IPS DF 6.9 (cell line): ENCODE data around the gene PLPP4.

Experiments
- DNase-seq: peaks from one replicate; pipeline ENCODE4 v3.0.0-alpha.2; 2013; ENCODE audit warnings: low read depth, low spot score
- H3K27ac ChIP-seq: one replicate; pipeline ENCODE4 v1.5.1; 2013; ENCODE audit warnings: low read length, control low read depth
- H3K27me3 ChIP-seq: 2 replicates; pipeline ENCODE4 v1.6.1; 2013; ENCODE audit warnings: mild to moderate bottlenecking, low read length; ENCODE audit not compliant: control insufficient read depth, insufficient read depth
- H3K36me3 ChIP-seq: 2 replicates; pipeline ENCODE4 v1.6.1; 2013; ENCODE audit warnings: low read length; ENCODE audit not compliant: control insufficient read depth, insufficient read depth
- H3K4me1 ChIP-seq: 2 replicates; pipeline ENCODE4 v1.6.1; 2013; ENCODE audit warnings: low read length; ENCODE audit not compliant: control insufficient read depth, insufficient read depth
- H3K4me3 ChIP-seq: 2 replicates; pipeline ENCODE4 v1.5.1; 2013; ENCODE audit warnings: mild to moderate bottlenecking, low read length
- H3K9me3 ChIP-seq: 2 replicates; pipeline ENCODE4 v1.6.1; 2013; ENCODE audit warnings: low read length, inconsistent platforms; ENCODE audit not compliant: control insufficient read depth, insufficient read depth
- WGBS: extraction: QIAGEN DNeasy Blood & Tissue Kit; methylation state at CpG from one replicate; pipeline ENCODE4 v1.1.7; 2013; ENCODE audit warnings: mixed read lengths, missing lambda C conversion rate; ENCODE audit not compliant: insufficient read length, insufficient coverage; 5-methylcytosine and 5-hydroxymethylcytosine counted together

PLPP4 gene

DNA sequence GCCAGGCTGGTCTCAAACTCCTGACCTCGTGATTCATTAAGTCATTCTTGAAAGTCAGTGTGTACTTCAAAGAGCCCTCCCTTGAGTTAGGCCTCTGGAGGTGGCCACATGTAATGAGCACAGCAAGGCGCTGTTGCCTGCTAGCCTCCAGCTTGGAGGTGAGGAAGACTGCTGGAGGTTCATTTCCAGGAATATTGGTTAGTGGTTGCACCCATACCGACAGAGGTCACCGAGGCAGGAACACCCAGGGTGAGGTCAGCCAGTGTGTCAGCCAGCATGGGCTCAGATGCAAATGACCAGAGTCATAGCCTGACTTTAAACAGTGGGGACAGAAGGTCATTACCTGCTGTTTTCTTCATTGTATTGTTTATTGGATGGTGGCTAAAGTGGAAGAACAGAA lies 85.0 kb downstream of the PLPP4 start:
- H3K36me3 ChIP-seq = no peaks in the 10 kb centered on the region
- no peaks in the 10 kb centered on the region for H3K27me3 ChIP-seq
- DNase-seq = no peak
- 0 out of 2 replicates have a peak, but pooled peaks cover 4% of the 10 kb centered on the region for H3K4me1 ChIP-seq
- H3K9me3 ChIP-seq = no peaks in the 10 kb centered on the region
- H3K27ac ChIP-seq = no peak overlapping the region
- no CpG with 5 or more reads among the region's 4 CpGs for WGBS
- H3K4me3 ChIP-seq = no peak overlapping the region

DNA sequence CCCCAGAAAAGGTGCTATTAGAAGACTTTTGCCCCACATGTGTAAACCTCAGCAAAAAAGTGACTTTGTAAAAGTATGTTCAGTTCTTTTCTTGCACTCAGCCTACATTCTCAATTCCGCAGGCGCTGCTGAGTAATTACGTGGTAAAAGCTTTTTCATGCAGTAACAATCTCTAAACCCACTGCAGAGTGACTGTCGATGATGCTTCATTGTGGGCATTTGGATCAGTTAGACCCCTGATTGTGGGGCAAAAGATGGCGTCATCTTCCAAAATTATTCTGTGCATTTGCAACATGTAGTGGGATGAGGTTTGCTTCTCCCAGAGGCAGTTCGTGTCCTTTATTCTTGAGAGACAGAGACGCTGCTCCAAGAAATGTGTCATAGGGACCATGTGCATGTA lies 85.6 kb downstream of the PLPP4 start:
- no peaks in the 10 kb centered on the region for H3K27me3 ChIP-seq
- H3K4me1 ChIP-seq = 0 out of 2 replicates have a peak, but pooled peaks cover 4% of the 10 kb centered on the region
- no peaks in the 10 kb centered on the region for H3K36me3 ChIP-seq
- DNase-seq = no peak
- H3K4me3 ChIP-seq = no peak overlapping the region
- H3K27ac ChIP-seq = no peak overlapping the region
- no CpG with 5 or more reads among the region's 7 CpGs for WGBS
- no peaks in the 10 kb centered on the region for H3K9me3 ChIP-seq

DNA sequence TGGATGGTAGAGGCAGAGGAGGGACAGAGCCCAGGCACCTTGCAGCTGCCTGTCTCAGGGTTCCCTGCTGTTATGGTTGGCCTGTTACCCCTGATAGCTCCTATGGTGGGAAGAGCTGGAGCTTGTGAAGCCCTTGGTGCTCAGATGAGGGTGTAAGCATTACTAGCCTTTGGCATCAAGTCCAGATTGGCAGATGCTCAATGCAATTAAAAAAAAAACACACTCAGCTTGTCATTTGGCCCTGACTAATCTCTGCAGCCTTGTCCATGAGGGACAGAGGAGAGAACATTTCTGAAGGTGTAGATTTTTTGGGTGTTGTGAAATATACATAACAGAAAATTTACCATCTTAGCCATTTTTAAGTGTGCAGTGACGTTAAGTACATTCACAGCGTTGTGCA lies 86.3 kb downstream of the PLPP4 start:
- Histone ChIP-seq H3K4me3 (no peak overlapping the region), H3K27ac (no peak overlapping the region), H3K36me3 (no peaks in the 10 kb centered on the region), H3K9me3 (no peaks in the 10 kb centered on the region), H3K27me3 (no peaks in the 10 kb centered on the region), H3K4me1 (0 out of 2 replicates have a peak, but pooled peaks cover 4% of the 10 kb centered on the region)
- WGBS = no CpG with 5 or more reads among the region's 2 CpGs
- no peak for DNase-seq

DNA sequence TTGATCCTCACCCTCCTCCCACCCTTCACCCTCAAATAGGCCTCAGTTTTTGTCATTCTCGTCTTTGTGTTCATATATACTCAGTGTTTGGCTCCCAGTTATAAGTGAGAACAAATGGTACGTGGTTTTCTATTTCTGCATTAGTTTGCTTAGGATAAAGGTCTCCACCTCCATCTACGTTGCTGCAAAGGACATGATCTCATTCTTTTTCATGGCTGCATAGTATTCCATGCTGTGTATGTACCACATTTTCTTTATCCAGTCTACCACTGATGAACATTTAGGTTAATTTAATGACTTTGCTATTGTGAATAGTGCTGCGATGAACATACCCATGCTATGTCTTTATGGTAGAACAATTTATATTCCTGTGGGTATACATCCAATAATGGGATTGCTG lies 91.2 kb downstream of the PLPP4 start:
- no peaks in the 10 kb centered on the region for H3K27me3 ChIP-seq
- no peaks in the 10 kb centered on the region for H3K4me1 ChIP-seq
- WGBS = no CpG with 5 or more reads among the region's 4 CpGs
- no peaks in the 10 kb centered on the region for H3K36me3 ChIP-seq
- no peak for DNase-seq
- no peak overlapping the region for H3K4me3 ChIP-seq
- no peak overlapping the region for H3K27ac ChIP-seq
- no peaks in the 10 kb centered on the region for H3K9me3 ChIP-seq

DNA sequence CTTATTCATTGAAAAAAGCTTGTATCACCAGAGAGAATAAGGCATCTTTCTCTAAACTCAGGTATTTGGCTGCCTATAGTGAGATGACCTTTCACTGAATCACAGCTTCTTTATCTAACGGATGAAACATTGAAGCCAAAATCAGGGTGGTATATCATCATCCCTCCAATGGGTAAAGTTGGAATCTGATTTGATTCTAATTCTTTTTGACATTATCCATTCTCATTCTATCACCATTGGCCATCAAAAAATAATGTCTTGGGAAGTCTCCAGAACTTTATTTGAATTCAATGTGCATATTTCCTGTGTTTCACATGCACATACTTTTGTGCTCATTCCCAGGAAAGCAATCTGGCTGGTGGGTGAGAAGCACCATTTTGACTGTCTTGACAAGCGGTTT lies 95.2 kb downstream of the PLPP4 start:
- no peak overlapping the region for H3K4me3 ChIP-seq
- no CpG with 5 or more reads among the region's 2 CpGs for WGBS
- no peak for DNase-seq

DNA sequence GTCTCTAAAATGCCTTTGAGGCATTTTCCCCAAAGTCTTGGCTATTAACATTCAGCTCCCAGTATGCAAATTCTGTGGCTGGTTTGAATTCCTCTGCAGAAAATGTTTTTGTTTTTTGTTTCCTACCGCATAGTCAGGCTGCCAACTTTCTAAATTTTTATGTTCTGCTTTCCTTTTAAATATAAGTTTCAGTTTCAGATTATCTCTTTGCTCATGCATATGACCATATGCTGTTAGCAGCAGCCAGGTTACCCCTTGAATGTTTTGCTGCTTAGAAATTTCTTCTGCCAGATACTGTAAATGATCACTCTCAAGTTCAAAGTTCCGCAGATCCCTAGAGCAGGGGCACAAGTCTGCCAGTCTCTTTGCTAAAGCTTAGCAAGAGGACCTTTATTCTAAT lies 96.9 kb downstream of the PLPP4 start:
- H3K36me3 ChIP-seq = no peaks in the 10 kb centered on the region
- H3K27me3 ChIP-seq = no peaks in the 10 kb centered on the region
- WGBS = no CpG with 5 or more reads among the region's 2 CpGs
- DNase-seq = no peak
- H3K9me3 ChIP-seq = no peaks in the 10 kb centered on the region
- no peak overlapping the region for H3K27ac ChIP-seq
- H3K4me3 ChIP-seq = no peak overlapping the region
- peaks cover 3% of the 10 kb centered on the region; the same call in 1 of the 2 replicates for H3K4me1 ChIP-seq

More for the DNA sequence above, 95.2 kb downstream of the PLPP4 start:
- no peaks in the 10 kb centered on the region for H3K27me3 ChIP-seq
- H3K4me1 ChIP-seq = peaks cover 3% of the 10 kb centered on the region; the same call in 1 of the 2 replicates
- no peaks in the 10 kb centered on the region for H3K9me3 ChIP-seq
- H3K27ac ChIP-seq = no peak overlapping the region
- H3K36me3 ChIP-seq = no peaks in the 10 kb centered on the region

DNA sequence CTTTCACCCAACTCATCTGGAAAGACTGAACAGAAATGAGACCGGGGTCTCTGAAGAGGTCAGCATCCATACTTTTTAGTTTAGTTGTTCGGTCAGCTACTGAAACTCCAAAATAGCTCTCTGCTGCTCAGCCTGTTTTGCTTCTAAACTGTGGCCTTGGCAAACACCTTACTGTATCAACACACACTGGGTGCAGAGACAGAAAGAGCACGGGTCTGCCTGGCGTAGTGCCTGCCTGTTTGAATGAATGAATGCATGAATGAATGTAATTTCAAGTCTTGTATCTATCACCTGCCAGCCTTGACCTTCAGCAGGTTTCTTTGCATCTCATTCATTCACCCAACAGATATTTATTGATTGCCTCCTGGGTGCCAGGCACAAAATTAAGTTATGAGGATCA lies 98.4 kb downstream of the PLPP4 start:
- Histone ChIP-seq H3K9me3 (no peaks in the 10 kb centered on the region), H3K27me3 (no peaks in the 10 kb centered on the region), H3K36me3 (no peaks in the 10 kb centered on the region), H3K4me1 (peaks cover 3% of the 10 kb centered on the region; the same call in 1 of the 2 replicates), H3K27ac (no peak overlapping the region), H3K4me3 (no peak overlapping the region)
- DNase-seq = no peak
- whole genome bisulfite sequencing = no CpG with 5 or more reads among the region's 4 CpGs

DNA sequence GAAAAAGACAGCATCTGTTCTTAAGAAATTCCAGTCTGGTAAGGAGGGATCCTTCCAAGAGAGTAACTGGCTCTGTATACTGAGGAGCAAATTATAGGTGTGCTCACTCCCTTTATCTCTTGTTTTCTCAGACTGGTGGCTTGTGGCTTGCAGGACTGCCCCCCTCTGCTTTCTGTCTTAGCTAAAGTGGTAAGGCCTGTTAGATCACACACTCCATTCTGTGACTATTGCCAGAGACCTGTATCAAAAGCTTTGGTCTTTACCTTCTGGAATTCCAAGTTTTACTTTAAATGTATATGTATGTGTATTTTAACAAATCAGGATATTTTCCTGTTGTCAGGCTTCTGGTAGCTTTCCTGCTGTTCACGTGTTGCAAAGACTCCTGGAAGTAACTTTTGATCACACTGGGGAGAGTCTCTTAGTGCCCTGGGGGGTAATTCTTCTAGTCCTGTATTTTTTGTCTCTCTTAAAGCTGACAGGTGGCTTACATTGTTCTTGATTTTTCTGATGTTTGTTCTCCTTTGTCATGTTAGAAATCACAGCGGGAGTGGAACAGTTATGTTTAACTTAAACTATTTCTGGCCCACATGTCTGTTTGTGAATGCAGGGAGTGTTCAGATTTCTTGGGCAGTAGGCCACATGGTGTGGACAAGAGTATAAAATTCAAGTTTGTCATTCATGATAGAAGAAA lies 99.0 kb downstream of the PLPP4 start:
- Histone ChIP-seq H3K4me3 (no peak overlapping the region), H3K9me3 (no peaks in the 10 kb centered on the region), H3K27me3 (no peaks in the 10 kb centered on the region), H3K27ac (no peak overlapping the region), H3K36me3 (no peaks in the 10 kb centered on the region), H3K4me1 (peaks cover 3% of the 10 kb centered on the region; the same call in 1 of the 2 replicates)
- DNase-seq = no peak
- WGBS = no CpG with 5 or more reads among the region's 2 CpGs

DNA sequence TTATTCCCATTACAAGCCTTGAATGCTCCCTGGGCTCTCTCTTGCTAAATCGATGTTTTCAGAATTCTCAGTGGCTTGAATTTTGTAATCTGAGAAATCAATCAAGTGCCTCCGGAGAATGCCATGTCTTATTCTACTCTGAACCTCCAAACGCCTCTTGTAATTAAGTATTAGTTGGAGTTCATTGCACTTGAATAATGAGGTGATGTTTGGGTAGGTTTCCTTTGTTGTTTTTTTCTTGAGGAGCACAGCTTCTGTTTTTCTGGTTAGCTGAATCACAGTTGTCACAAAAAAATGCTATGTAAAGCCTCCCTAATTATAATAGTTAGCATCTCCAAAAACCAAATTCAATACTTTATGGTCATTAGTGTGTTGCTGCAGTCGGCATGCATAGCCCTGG lies 100.3 kb downstream of the PLPP4 start:
- H3K9me3 ChIP-seq = no peaks in the 10 kb centered on the region
- WGBS = no CpG with 5 or more reads among the region's 4 CpGs
- H3K4me3 ChIP-seq = no peak overlapping the region
- H3K36me3 ChIP-seq = no peaks in the 10 kb centered on the region
- peaks cover 3% of the 10 kb centered on the region; the same call in 1 of the 2 replicates for H3K4me1 ChIP-seq
- no peaks in the 10 kb centered on the region for H3K27me3 ChIP-seq
- no peak overlapping the region for H3K27ac ChIP-seq
- no peak for DNase-seq

DNA sequence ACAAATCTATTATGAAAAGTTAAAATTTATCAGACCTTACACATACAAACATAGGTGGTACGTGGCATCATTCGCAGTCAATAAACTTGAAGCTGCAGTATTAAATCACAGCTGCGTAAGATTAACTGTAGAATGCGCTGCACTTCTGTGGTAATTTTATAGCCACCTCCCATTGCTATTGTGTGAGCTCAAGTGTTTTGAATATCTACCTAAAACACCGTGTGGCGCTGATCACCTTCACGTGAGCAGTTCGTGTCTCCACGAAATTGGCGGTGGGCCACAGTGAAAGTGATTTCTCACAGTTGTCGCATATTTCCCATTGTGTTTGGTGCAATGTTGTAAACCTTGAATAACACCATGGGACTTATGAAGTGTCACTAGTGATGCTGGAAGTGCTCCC lies 102.8 kb downstream of the PLPP4 start:
- H3K4me1 ChIP-seq = peaks cover 3% of the 10 kb centered on the region; the same call in 1 of the 2 replicates
- H3K27me3 ChIP-seq = no peaks in the 10 kb centered on the region
- no peaks in the 10 kb centered on the region for H3K36me3 ChIP-seq
- DNase-seq = no peak
- no peak overlapping the region for H3K4me3 ChIP-seq
- no peak overlapping the region for H3K27ac ChIP-seq
- no peaks in the 10 kb centered on the region for H3K9me3 ChIP-seq
- no CpG with 5 or more reads among the region's 11 CpGs for WGBS

DNA sequence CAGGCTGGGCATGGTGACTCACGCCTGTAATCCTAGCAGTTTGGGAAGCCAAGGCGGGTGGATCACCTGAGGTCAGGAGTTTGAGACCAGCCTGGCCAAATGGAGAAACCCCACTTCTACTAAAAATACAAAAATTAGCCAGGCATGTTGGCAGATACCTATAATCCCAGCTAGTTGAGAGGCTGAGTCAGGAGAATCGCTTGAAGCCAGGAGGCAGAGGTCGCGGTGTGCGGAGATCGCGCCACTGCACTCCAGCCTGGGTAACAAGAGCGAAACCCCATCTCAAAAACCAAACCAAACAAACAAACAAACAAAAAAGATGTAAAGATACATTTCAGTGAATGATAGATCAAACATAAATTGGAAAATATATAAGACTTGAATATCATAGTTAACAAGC lies 105.9 kb downstream of the PLPP4 start:
- Histone ChIP-seq H3K27ac (no peak overlapping the region), H3K4me1 (no peaks in the 10 kb centered on the region), H3K27me3 (no peaks in the 10 kb centered on the region), H3K36me3 (no peaks in the 10 kb centered on the region), H3K4me3 (no peak overlapping the region), H3K9me3 (no peaks in the 10 kb centered on the region)
- no CpG with 5 or more reads among the region's 9 CpGs for WGBS
- no peak for DNase-seq
